Measurements from ENCODE around the gene NDST4.

NDST4 gene

GRCh38 chr4:114866901-114867670 lies 246.3 kb downstream of the NDST4 start:
- TF ChIP-seq CTCF (conservative IDR thresholded peaks at IDR 0.05; ENCODE audit: low read depth, low read length) = no peak
- no peak overlapping the region for H3K4me3 ChIP-seq (ENCODE audit: low read depth, low read length)
- no peak for DNase-seq (ENCODE audit: low read depth)

- no peak for TF ChIP-seq CTCF (conservative IDR thresholded peaks at IDR 0.05; ENCODE audit: low read depth, low read length)
- no peak for DNase-seq (ENCODE audit: low read depth)
- no peak overlapping the region for H3K4me3 ChIP-seq (ENCODE audit: low read depth, low read length)
These were observed 249.4 kb downstream of the NDST4 start for GRCh38 chr4:114864060-114864459.

GRCh38 chr4:114860786-114861185 lies 252.6 kb downstream of the NDST4 start:
- peak; percentile 7 for DNase-seq (ENCODE audit: low read depth)
- no peak for TF ChIP-seq CTCF (conservative IDR thresholded peaks at IDR 0.05; ENCODE audit: low read depth, low read length)
- no peak overlapping the region for H3K4me3 ChIP-seq (ENCODE audit: low read depth, low read length)

- no peak for TF ChIP-seq CTCF (conservative IDR thresholded peaks at IDR 0.05; ENCODE audit: low read depth, low read length)
- no peak overlapping the region for H3K4me3 ChIP-seq (ENCODE audit: low read depth, low read length)
- peak; percentile 16 for DNase-seq (ENCODE audit: low read depth)
These were observed 255.6 kb downstream of the NDST4 start for GRCh38 chr4:114857831-114858230.

GRCh38 chr4:114839986-114840385 lies 273.4 kb downstream of the NDST4 start:
- no peak for DNase-seq (ENCODE audit: low read depth)
- H3K4me3 ChIP-seq (ENCODE audit: low read depth, low read length) = no peak overlapping the region
- TF ChIP-seq CTCF (conservative IDR thresholded peaks at IDR 0.05; ENCODE audit: low read depth, low read length) = no peak

- DNase-seq (ENCODE audit: low read depth) = no peak
- H3K4me3 ChIP-seq (ENCODE audit: low read depth, low read length) = no peak overlapping the region
- no peak for TF ChIP-seq CTCF (conservative IDR thresholded peaks at IDR 0.05; ENCODE audit: low read depth, low read length)
These were observed 282.8 kb downstream of the NDST4 start for GRCh38 chr4:114830628-114831027.

GRCh38 chr4:114827651-114828050 lies 285.8 kb downstream of the NDST4 start:
- no peak for DNase-seq (ENCODE audit: low read depth)
- H3K4me3 ChIP-seq (ENCODE audit: low read depth, low read length) = no peak overlapping the region
- no peak for TF ChIP-seq CTCF (conservative IDR thresholded peaks at IDR 0.05; ENCODE audit: low read depth, low read length)
